Measurements from ENCODE around the gene DPH7. TPM values are rescaled to one million over a fixed set of nuclear protein-coding genes. Genes with fewer than 3 reads are reported as not detected.

DPH7 gene
- total and polyA plus RNA-seq, 2 of the 8 experiments (the other 6 are each of a cell fraction or from before 2014, with no cell fraction given), result 44.6 to 45.5 TPM

DNA sequence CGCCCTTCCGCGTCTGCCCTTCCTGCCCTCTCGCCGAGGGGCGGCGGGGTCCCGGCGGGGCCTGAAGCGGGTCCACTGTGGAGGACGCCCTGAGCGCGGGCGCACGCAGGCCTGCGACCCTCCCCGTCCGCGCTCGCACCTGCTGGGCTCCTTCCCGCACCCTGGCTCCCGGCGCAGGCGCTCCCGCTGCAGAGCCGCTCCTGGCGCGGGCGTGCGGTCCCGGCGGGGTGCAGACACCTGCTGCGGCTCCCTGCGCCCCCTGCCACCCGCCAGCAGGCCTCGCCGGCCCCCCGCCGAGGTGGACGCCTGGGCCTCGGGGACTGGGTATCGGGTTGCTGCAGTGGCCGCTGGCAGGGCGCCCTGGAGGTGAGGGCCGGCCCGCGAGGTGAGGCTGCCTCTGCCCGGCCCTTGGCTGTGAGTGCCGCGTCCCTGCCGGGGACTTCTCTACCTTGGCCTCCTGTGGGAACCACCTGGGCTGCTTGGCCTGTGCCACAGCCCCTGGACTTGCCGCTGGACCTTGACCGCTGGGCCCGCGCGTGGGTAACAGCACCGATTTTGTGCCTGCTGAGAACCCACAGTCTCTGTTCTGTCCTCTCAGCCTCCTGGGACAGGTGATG lies 27.4 kb upstream of the DPH7 start (continued):
- no peak for TF ChIP-seq BACH1 (IDR thresholded peaks at IDR 0.05; ENCODE audit: low read length)
- no peak for TF ChIP-seq E2F6 (IDR thresholded peaks at IDR 0.05)
- TF ChIP-seq BRCA1 (IDR thresholded peaks at IDR 0.05; ENCODE audit: low read depth, low read length), result no peak
- TF ChIP-seq KDM5A (IDR thresholded peaks at IDR 0.05; ENCODE audit: low read length), result no peak
- no peak for TF ChIP-seq TBP (IDR thresholded peaks at IDR 0.05; ENCODE audit: low read depth, low read length)
- TF ChIP-seq HDAC2 (IDR thresholded peaks at IDR 0.05; ENCODE audit: borderline replicate concordance in 1 of 2, low read depth in 2 of 2, low read length in 2 of 2), result 0 out of 4 replicates have a peak, but pooled peaks of 1 of the 2 experiments have one; percentile 66
- TF ChIP-seq EZH2 (IDR thresholded peaks at IDR 0.05; ENCODE audit: low read depth, low read length, severe bottlenecking), result no peak
- TF ChIP-seq PHF8 (conservative IDR thresholded peaks at IDR 0.05; ENCODE audit: low read depth, low read length), result 0 out of 2 replicates have a peak, but pooled peaks have one; percentile 3
